ENCODE measurements around the gene HOXB4.
A peak's percentile ranks its signal among the peaks of the same experiment; 100 is the strongest.

Gene HOXB4

GRCh38 chr17:48565925-48566710, 12.0 kb downstream of the HOXB4 start:
- Histone ChIP-seq H3K4me3 (ENCODE audit: low read depth in 1 of 2, low read length in 2 of 2) (peak overlapping the region in 1 of 2 donors; percentile 37), H3K9me3 (ENCODE audit: control insufficient read depth in 1 of 2, low read length in 2 of 2) (no peaks in the 10 kb centered on the region), H3K27me3 (ENCODE audit: low read depth, low read length) (peaks cover 30% of the 10 kb centered on the region), H3K36me3 (ENCODE audit: control insufficient read depth in 1 of 2, insufficient read depth in 2 of 2, low read length in 2 of 2) (no peaks in the 10 kb centered on the region), H3K4me1 (ENCODE audit: control insufficient read depth in 1 of 2, insufficient read depth in 2 of 2, low read length in 2 of 2) (peaks cover 35 to 78% of the 10 kb centered on the region in 2 donors), H3K27ac (ENCODE audit: low read length) (peak overlapping the region; percentile 90)

DNA sequence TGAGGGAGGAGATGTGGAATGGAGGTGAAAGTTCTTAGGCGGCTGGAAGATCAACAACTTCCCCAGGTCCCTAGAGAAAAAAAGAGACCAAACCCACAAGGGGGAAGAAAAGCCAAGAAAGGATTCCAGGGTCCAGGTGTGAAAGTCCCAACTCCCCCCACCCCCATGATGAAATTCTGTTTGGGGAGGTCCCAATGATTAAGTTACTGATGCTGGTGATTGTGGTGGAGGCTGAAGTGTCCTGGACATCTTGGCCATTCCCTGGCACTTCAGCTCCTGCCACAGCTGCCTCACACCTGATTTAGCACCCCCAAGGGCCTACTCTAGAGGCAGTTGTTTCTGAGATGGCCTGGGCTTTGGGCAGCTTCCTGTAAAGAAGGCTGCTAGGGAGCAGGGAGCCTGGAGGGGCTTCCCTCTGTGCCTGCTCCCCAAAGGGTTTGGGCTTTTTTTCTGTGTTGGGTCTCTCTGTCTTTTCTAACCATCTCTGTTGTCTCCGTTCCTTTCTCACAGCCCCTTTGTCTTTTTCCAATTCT, 13.1 kb downstream of the HOXB4 start:
- H3K36me3 ChIP-seq (ENCODE audit: control insufficient read depth in 1 of 2, insufficient read depth in 2 of 2, low read length in 2 of 2): no peaks in the 10 kb centered on the region
- peaks cover 40 to 84% of the 10 kb centered on the region in 2 donors for H3K4me1 ChIP-seq (ENCODE audit: control insufficient read depth in 1 of 2, insufficient read depth in 2 of 2, low read length in 2 of 2)
- peaks cover 30% of the 10 kb centered on the region for H3K27me3 ChIP-seq (ENCODE audit: low read depth, low read length)
- no peaks in the 10 kb centered on the region for H3K9me3 ChIP-seq (ENCODE audit: control insufficient read depth in 1 of 2, low read length in 2 of 2)
- peak overlapping the region; percentile 87 for H3K27ac ChIP-seq (ENCODE audit: low read length)
- H3K4me3 ChIP-seq (ENCODE audit: low read depth in 1 of 2, low read length in 2 of 2): peak overlapping the region; percentile 56 to 58

- Histone ChIP-seq H3K27ac (ENCODE audit: low read length) (peak overlapping the region; percentile 87), H3K4me3 (ENCODE audit: low read depth in 1 of 2, low read length in 2 of 2) (peak overlapping the region; percentile 56 to 58), H3K4me1 (ENCODE audit: control insufficient read depth in 1 of 2, insufficient read depth in 2 of 2, low read length in 2 of 2) (peaks cover 36 to 84% of the 10 kb centered on the region in 2 donors), H3K36me3 (ENCODE audit: control insufficient read depth in 1 of 2, insufficient read depth in 2 of 2, low read length in 2 of 2) (no peaks in the 10 kb centered on the region), H3K9me3 (ENCODE audit: control insufficient read depth in 1 of 2, low read length in 2 of 2) (no peaks in the 10 kb centered on the region), H3K27me3 (ENCODE audit: low read depth, low read length) (peaks cover 30% of the 10 kb centered on the region)
Observed at GRCh38 chr17:48564188-48565021, 13.7 kb downstream of the HOXB4 start.

DNA sequence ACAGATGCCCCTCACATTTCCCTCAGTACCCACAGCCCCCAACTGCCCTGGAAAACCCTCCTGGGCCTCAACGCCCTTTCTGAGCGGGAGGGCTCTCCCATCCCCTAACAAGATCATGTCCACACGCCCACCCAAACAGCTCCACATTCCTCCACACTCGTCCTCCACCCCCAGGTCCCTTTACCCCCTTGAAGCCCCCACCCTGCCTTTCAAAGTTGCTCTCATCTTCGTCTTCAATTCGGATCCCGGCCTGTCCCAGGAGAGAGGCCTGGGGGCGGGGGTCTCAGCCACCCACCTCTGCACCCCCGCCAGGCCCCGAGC, 14.3 kb downstream of the HOXB4 start:
- Histone ChIP-seq H3K27me3 (ENCODE audit: low read depth, low read length) (peaks cover 26% of the 10 kb centered on the region), H3K4me1 (ENCODE audit: control insufficient read depth in 1 of 2, insufficient read depth in 2 of 2, low read length in 2 of 2) (peaks cover 35 to 86% of the 10 kb centered on the region in 2 donors), H3K9me3 (ENCODE audit: control insufficient read depth in 1 of 2, low read length in 2 of 2) (no peaks in the 10 kb centered on the region), H3K4me3 (ENCODE audit: low read depth in 1 of 2, low read length in 2 of 2) (peak overlapping the region; percentile 41 to 54), H3K36me3 (ENCODE audit: control insufficient read depth in 1 of 2, insufficient read depth in 2 of 2, low read length in 2 of 2) (no peaks in the 10 kb centered on the region), H3K27ac (ENCODE audit: low read length) (peak overlapping the region; percentile 76)

DNA sequence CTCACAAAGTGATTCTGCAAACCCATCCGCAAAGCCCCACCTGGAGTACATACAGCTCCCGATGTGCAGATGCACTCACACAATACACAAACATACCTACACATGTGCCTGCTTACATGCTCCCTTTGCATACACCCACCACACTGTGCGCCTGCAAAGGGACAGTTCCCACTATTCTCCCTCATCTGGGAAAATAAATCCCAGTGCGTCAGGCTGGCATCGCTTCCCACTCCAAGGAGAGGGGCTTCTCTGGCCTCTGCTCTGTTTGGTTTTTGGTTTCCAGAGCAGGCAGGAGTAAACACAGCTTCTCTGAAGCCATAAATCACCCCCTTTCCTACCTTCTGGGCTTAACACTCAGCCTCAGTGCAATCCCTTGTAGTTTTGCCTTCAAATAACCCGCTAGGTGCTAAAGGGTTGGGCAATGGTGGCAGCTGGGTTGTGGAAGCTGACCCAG, 14.7 kb downstream of the HOXB4 start:
- Histone ChIP-seq H3K27ac (ENCODE audit: low read length) (peak overlapping the region; percentile 76), H3K9me3 (ENCODE audit: control insufficient read depth in 1 of 2, low read length in 2 of 2) (no peaks in the 10 kb centered on the region), H3K4me3 (ENCODE audit: low read depth in 1 of 2, low read length in 2 of 2) (peak overlapping the region; percentile 41 to 54), H3K36me3 (ENCODE audit: control insufficient read depth in 1 of 2, insufficient read depth in 2 of 2, low read length in 2 of 2) (no peaks in the 10 kb centered on the region), H3K4me1 (ENCODE audit: control insufficient read depth in 1 of 2, insufficient read depth in 2 of 2, low read length in 2 of 2) (peaks cover 35 to 84% of the 10 kb centered on the region in 2 donors), H3K27me3 (ENCODE audit: low read depth, low read length) (peaks cover 22% of the 10 kb centered on the region)

DNA sequence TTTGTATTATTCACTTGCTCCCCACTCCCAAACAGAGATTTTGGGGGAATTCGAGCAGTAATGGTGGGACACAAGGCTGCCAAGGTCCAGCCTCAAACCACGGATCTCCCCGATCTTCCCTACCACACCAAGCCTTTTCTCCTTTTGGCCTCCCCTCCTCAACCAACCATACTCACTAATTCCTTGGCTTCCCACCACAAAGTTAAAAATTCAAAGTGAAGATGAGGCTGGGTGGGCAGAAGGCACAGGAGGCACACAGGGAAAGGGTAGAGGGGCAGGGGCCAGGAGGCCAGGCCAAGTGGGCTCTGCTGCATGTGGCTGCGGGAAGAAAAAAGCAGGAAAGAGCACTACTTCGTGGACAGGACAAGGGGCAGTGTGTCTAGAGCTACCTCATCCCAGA, 15.2 kb downstream of the HOXB4 start:
- peak overlapping the region; percentile 7 to 41 for H3K4me3 ChIP-seq (ENCODE audit: low read depth in 1 of 2, low read length in 2 of 2)
- H3K4me1 ChIP-seq (ENCODE audit: control insufficient read depth in 1 of 2, insufficient read depth in 2 of 2, low read length in 2 of 2): peaks cover 35 to 84% of the 10 kb centered on the region in 2 donors
- no peaks in the 10 kb centered on the region for H3K9me3 ChIP-seq (ENCODE audit: control insufficient read depth in 1 of 2, low read length in 2 of 2)
- H3K27ac ChIP-seq (ENCODE audit: low read length): peak overlapping the region; percentile 76
- peaks cover 18% of the 10 kb centered on the region for H3K27me3 ChIP-seq (ENCODE audit: low read depth, low read length)
- no peaks in the 10 kb centered on the region for H3K36me3 ChIP-seq (ENCODE audit: control insufficient read depth in 1 of 2, insufficient read depth in 2 of 2, low read length in 2 of 2)

DNA sequence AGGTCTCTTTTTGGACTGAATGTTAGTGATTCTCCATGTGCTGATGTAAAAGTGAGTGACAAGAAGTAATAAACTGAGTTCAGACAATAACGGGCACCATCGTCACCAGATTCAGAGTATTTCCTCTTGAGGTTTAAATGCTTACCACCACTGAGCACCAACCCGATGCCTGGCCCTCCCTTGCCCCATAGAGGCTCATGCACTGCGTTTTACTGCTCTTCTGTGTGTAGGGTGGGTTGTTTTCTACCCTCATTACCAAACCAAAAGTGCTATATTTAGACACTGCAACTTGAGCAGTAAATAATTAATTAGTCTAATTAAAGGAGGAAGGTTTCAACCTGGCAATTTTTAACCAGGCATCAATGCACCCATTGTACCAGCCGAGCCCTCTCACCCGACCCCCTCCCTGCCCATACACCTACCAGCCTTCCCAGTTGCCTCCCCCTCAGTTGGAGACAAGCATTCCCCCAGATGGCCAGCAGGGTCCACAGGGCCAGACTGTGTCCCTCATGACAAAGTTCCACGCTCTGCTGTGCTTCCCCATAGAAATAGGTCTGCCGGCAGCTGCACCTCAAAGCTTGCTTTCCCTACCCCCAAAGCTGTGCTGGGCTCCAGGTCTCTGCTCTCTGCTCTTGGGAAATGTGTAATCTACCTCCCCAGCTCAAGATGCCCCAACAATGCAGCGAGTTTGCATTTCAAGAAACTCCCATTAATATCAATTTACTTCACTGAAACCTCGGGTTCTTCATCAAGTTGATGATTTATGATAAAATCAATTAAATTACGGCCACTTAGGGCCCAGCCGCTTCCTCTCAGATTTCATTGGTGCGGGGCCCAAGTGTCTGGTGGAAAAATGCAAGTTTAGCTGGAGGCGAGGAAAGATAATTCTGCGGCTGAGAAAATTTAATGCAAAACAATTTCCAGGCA, 16.0 kb downstream of the HOXB4 start:
- Histone ChIP-seq H3K4me3 (ENCODE audit: low read depth in 1 of 2, low read length in 2 of 2) (peak overlapping the region in 1 of 2 donors; percentile 3), H3K36me3 (ENCODE audit: control insufficient read depth in 1 of 2, insufficient read depth in 2 of 2, low read length in 2 of 2) (no peaks in the 10 kb centered on the region), H3K27ac (ENCODE audit: low read length) (peak overlapping the region; percentile 76), H3K27me3 (ENCODE audit: low read depth, low read length) (peaks cover 18% of the 10 kb centered on the region), H3K4me1 (ENCODE audit: control insufficient read depth in 1 of 2, insufficient read depth in 2 of 2, low read length in 2 of 2) (peaks cover 35 to 84% of the 10 kb centered on the region in 2 donors), H3K9me3 (ENCODE audit: control insufficient read depth in 1 of 2, low read length in 2 of 2) (no peaks in the 10 kb centered on the region)

- Histone ChIP-seq H3K4me3 (ENCODE audit: low read depth in 1 of 2, low read length in 2 of 2) (peak overlapping the region; percentile 9 to 29), H3K9me3 (ENCODE audit: control insufficient read depth in 1 of 2, low read length in 2 of 2) (no peaks in the 10 kb centered on the region), H3K4me1 (ENCODE audit: control insufficient read depth in 1 of 2, insufficient read depth in 2 of 2, low read length in 2 of 2) (peaks cover 27 to 78% of the 10 kb centered on the region in 2 donors), H3K36me3 (ENCODE audit: control insufficient read depth in 1 of 2, insufficient read depth in 2 of 2, low read length in 2 of 2) (no peaks in the 10 kb centered on the region), H3K27me3 (ENCODE audit: low read depth, low read length) (peaks cover 7% of the 10 kb centered on the region), H3K27ac (ENCODE audit: low read length) (peak overlapping the region; percentile 81)
Observed at GRCh38 chr17:48559840-48560817, 18.0 kb downstream of the HOXB4 start.

DNA sequence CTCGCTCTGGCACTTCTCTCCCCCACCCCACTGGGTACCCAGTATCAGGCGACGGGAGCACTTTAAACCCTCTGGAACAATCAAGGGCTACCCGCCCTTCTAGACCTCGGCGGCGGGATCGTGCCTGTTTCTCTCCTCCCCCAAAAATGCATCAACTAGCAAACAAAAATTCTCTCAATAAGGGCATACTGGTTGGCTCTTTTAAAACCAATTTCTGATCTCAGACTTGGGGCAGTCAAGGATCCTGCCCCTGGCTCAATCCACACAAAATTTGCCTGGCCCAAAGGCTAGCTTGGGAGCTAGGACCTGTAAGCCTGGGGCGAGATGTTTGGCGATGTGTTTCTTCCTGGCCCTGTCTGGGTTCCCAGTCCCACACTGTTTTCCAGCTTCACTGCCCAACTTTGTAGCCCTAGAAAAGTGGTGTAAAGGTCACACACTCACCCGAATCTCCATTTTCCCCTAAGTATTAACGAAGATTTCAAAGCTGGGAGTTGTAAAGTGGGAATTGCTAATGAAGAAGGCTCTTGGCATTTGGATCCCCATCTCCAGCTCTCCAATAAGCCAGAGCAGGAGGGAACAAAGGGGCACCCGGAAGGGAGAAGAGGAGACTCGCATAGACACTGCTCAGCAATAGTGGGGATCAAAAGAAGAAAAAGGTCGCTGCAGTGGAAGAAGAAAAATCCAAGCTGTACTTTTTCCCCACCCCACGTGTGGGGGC, 18.9 kb downstream of the HOXB4 start:
- peak overlapping the region; percentile 81 for H3K27ac ChIP-seq (ENCODE audit: low read length)
- H3K36me3 ChIP-seq (ENCODE audit: control insufficient read depth in 1 of 2, insufficient read depth in 2 of 2, low read length in 2 of 2): no peaks in the 10 kb centered on the region
- peak overlapping the region; percentile 5 to 9 for H3K4me3 ChIP-seq (ENCODE audit: low read depth in 1 of 2, low read length in 2 of 2)
- peaks cover 7% of the 10 kb centered on the region for H3K27me3 ChIP-seq (ENCODE audit: low read depth, low read length)
- H3K4me1 ChIP-seq (ENCODE audit: control insufficient read depth in 1 of 2, insufficient read depth in 2 of 2, low read length in 2 of 2): peaks cover 22 to 78% of the 10 kb centered on the region in 2 donors
- H3K9me3 ChIP-seq (ENCODE audit: control insufficient read depth in 1 of 2, low read length in 2 of 2): no peaks in the 10 kb centered on the region
